Measurements from ENCODE around the gene ADCK1. TPM values are rescaled to one million over a fixed set of nuclear protein-coding genes. Genes with fewer than 3 reads are reported as not detected.
"Not testable (repeated sequence)": the region's sequence is repeated elsewhere in the genome, so short reads cannot be mapped to it uniquely, and the experiment has no call there.

The ADCK1 gene
- total RNA-seq, 1 experiment from 2014 or later = 19.0 TPM

GRCh38 chr14:77808250-77808649, 8.3 kb downstream of the ADCK1 start:
- CTCF ChIA-PET = no interaction called here

DNA sequence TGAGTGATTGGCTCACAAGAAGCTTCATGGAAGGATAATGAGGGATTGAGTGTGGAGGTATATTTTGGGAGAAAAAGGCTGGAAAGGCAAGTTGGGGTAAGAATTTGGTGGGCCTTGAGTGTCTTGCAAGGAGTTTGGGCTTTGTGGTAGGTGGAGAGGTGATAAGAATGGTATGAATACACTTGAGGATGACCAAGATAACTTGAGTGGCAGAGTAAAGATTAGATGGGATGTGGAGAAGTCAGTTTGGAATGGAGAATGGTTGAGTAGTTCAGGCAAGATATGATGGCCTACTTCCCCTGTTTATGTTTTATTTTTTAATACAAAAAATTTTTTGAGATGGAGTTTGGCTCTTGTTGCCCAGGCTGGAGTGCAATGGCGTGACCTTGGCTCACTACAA, 9.1 kb downstream of the ADCK1 start:
- Histone ChIP-seq H3K9me3 (ENCODE audit: insufficient read depth, low read depth) (no peaks in the 10 kb centered on the region), H4K20me1 (ENCODE audit: insufficient read depth) (no peaks in the 10 kb centered on the region), H3K9me2 (ENCODE audit: insufficient read depth) (no peaks in the 10 kb centered on the region), H3K4me2 (no peak overlapping the region), H3K27me3 (ENCODE audit: insufficient read depth, low read depth) (no peaks in the 10 kb centered on the region), H3K36me3 (ENCODE audit: low read depth) (no peaks in the 10 kb centered on the region), H3F3A (ENCODE audit: insufficient read depth, low read depth) (no peaks in the 10 kb centered on the region), H3K79me2 (ENCODE audit: low read depth) (no peaks in the 10 kb centered on the region), H2AFZ (no peak overlapping the region), H3K4me3 (no peak overlapping the region), H3K27ac (no peak overlapping the region), H3K4me1 (replicated peaks; ENCODE audit: insufficient read depth) (no peaks in the 10 kb centered on the region)
- intact Hi-C loops (cut with micrococcal nuclease; ENCODE audit: unreplicated experiment) = no loop called here
- TF ChIP-seq EZH2 (IDR thresholded peaks at IDR 0.05; ENCODE audit: low read depth) = no peak
- TF ChIP-seq, protein P1, sequence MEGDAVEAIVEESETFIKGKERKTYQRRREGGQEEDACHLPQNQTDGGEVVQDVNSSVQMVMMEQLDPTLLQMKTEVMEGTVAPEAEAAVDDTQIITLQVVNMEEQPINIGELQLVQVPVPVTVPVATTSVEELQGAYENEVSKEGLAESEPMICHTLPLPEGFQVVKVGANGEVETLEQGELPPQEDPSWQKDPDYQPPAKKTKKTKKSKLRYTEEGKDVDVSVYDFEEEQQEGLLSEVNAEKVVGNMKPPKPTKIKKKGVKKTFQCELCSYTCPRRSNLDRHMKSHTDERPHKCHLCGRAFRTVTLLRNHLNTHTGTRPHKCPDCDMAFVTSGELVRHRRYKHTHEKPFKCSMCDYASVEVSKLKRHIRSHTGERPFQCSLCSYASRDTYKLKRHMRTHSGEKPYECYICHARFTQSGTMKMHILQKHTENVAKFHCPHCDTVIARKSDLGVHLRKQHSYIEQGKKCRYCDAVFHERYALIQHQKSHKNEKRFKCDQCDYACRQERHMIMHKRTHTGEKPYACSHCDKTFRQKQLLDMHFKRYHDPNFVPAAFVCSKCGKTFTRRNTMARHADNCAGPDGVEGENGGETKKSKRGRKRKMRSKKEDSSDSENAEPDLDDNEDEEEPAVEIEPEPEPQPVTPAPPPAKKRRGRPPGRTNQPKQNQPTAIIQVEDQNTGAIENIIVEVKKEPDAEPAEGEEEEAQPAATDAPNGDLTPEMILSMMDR (conservative IDR thresholded peaks at IDR 0.05) = no peak
- DNase-seq = no peak
- ChIA-PET POLR2A (ENCODE audit: unreplicated experiment) (no interaction called here), CTCF (no interaction called here)
- no TSS peak for BruUV-seq (replicated peaks)

More at GRCh38 chr14:77808250-77808649, 8.3 kb downstream of the ADCK1 start:
- Histone ChIP-seq H3K4me1 (replicated peaks; ENCODE audit: insufficient read depth) (no peaks in the 10 kb centered on the region), H3K9me2 (ENCODE audit: insufficient read depth) (no peaks in the 10 kb centered on the region), H4K20me1 (ENCODE audit: insufficient read depth) (no peaks in the 10 kb centered on the region), H3K4me2 (no peak overlapping the region), H3K27me3 (ENCODE audit: insufficient read depth, low read depth) (no peaks in the 10 kb centered on the region), H3K9me3 (ENCODE audit: insufficient read depth, low read depth) (no peaks in the 10 kb centered on the region), H3F3A (ENCODE audit: insufficient read depth, low read depth) (no peaks in the 10 kb centered on the region), H3K79me2 (ENCODE audit: low read depth) (no peaks in the 10 kb centered on the region), H3K27ac (no peak overlapping the region), H2AFZ (no peak overlapping the region), H3K4me3 (no peak overlapping the region), H3K36me3 (ENCODE audit: low read depth) (no peaks in the 10 kb centered on the region)
- BruUV-seq (replicated peaks) = no TSS peak
- TF ChIP-seq EZH2 (IDR thresholded peaks at IDR 0.05; ENCODE audit: low read depth) = no peak
- TF ChIP-seq, protein P1 (conservative IDR thresholded peaks at IDR 0.05) = no peak
- intact Hi-C loops (cut with micrococcal nuclease; ENCODE audit: unreplicated experiment) = no loop called here
- no peak for DNase-seq
- POLR2A ChIA-PET (ENCODE audit: unreplicated experiment) = no interaction called here

- no peaks in the 10 kb centered on the region for H3K9me3 ChIP-seq (ENCODE audit: insufficient read depth, low read depth)
- no peaks in the 10 kb centered on the region for H3K4me1 ChIP-seq (replicated peaks; ENCODE audit: insufficient read depth)
- DNase-seq = no peak
- H3K4me3 ChIP-seq = no peak overlapping the region
- H3K36me3 ChIP-seq (ENCODE audit: low read depth) = no peaks in the 10 kb centered on the region
- H3F3A ChIP-seq (ENCODE audit: insufficient read depth, low read depth) = no peaks in the 10 kb centered on the region
- TF ChIP-seq, protein P1 (conservative IDR thresholded peaks at IDR 0.05) = no peak
- TF ChIP-seq EZH2 (IDR thresholded peaks at IDR 0.05; ENCODE audit: low read depth) = no peak
- no TSS peak for BruUV-seq (replicated peaks)
- intact Hi-C loops (cut with micrococcal nuclease; ENCODE audit: unreplicated experiment) = no loop called here
- H3K9me2 ChIP-seq (ENCODE audit: insufficient read depth) = no peaks in the 10 kb centered on the region
- H3K27ac ChIP-seq = no peak overlapping the region
- H4K20me1 ChIP-seq (ENCODE audit: insufficient read depth) = no peaks in the 10 kb centered on the region
- POLR2A ChIA-PET (ENCODE audit: unreplicated experiment) = interaction anchor here (0.6 kb wide), 1 partner anchor 727 kb away, joined by 6 read pairs; no protein-coding TSS in a partner anchor
- no peak overlapping the region for H2AFZ ChIP-seq
- H3K27me3 ChIP-seq (ENCODE audit: insufficient read depth, low read depth) = no peaks in the 10 kb centered on the region
- CTCF ChIA-PET = no interaction called here
- H3K79me2 ChIP-seq (ENCODE audit: low read depth) = no peaks in the 10 kb centered on the region
- no peak overlapping the region for H3K4me2 ChIP-seq
Observed at GRCh38 chr14:77812028-77812427, 12.1 kb downstream of the ADCK1 start.

GRCh38 chr14:77812682-77813081, 12.8 kb downstream of the ADCK1 start:
- POLR2A ChIA-PET (ENCODE audit: unreplicated experiment); H3K79me2 ChIP-seq (ENCODE audit: low read depth); intact Hi-C loops (cut with micrococcal nuclease; ENCODE audit: unreplicated experiment); H3K4me2 ChIP-seq; BruUV-seq (replicated peaks); H2AFZ ChIP-seq; H3F3A ChIP-seq (ENCODE audit: insufficient read depth, low read depth); H3K36me3 ChIP-seq (ENCODE audit: low read depth); DNase-seq; H4K20me1 ChIP-seq (ENCODE audit: insufficient read depth); H3K27ac ChIP-seq; H3K27me3 ChIP-seq (ENCODE audit: insufficient read depth, low read depth); H3K4me3 ChIP-seq; H3K9me3 ChIP-seq (ENCODE audit: insufficient read depth, low read depth); H3K4me1 ChIP-seq (replicated peaks; ENCODE audit: insufficient read depth); CTCF ChIA-PET; H3K9me2 ChIP-seq (ENCODE audit: insufficient read depth): not testable (repeated sequence)

All from PC-9 (cell line).